Measurements from ENCODE around the gene ACTN4.

ACTN4 gene

DNA sequence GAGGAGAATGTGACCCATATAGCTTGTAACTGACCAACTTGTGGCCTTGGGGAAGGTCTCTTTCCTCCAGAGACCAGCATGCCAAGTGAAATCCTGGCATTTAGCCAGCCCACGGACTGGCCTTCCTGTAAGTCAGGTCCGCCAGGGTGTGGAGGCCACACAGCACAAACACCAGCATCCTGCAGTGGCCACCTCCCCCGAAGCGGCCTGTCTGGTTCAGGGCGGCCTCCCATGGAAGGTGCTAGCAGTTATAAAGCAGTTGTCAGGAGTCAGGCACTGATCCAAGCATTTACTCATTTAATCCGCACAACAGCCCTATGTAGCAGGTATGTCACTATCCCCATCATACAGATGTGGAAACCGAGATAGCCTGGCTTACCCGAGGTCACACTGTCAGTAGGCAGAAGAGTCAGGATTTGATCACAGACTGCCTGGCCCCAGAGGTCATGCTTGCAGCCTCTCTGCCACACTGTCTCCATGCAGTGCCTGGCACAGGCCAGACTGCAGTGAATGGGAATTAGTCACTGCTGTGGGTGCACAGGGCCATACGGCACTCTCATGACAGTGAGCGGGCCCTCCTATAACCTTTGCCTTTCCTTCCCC, 60.2 kb downstream of the ACTN4 start:
- in situ Hi-C loops (cut with HindIII; ENCODE audit: low sequenced_read_pairs), result no loop called here

DNA sequence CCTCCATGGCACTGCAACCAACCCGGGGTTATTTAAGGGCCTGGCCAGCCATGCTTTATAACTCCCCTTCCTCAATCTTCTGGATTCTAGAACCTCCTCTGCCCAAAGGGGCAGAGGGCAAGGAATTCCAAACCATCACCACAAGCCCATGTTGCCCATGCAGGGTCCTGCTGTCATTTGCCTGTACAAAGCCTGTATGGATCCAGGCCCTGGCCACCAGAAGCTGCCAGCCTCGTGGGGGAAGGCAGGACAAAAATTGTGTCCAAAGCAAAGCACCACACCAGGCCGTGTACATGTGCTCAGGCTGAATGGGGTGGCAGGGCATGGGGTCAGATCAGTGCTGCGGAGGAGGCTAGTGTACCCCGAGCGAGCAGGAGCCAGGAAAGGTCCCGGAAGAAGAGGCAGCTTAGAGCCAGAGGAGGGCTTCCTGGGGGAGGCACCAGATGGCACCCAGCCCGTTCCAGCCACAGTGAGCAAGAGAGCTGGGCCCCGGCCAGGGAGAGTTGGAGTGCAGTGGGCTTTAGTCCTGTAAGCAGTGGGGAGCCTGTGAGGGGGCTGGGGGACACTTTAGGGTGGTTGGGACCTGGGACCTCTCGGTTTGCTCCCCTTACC, 61.1 kb downstream of the ACTN4 start:
- in situ Hi-C loops (cut with HindIII; ENCODE audit: low sequenced_read_pairs), result no loop called here

DNA sequence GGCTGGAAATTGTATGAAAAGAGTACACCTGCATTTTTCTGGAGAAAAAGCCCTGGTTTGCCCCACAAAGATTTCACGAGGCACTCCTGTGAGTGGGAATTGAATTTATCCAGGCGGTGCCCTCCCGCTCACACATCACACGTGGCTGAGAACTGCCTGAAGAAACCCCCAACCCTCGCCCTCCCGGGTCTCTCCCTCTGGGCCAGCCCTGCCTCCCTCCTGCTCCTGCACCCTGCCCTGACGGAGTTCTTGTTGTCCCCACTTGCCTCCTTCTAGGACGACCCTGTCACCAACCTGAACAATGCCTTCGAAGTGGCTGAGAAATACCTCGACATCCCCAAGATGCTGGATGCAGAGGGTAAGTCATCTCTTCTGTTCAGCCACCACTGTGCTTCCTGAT, 61.7 kb downstream of the ACTN4 start:
- in situ Hi-C loops (cut with HindIII; ENCODE audit: low sequenced_read_pairs), result no loop called here

DNA sequence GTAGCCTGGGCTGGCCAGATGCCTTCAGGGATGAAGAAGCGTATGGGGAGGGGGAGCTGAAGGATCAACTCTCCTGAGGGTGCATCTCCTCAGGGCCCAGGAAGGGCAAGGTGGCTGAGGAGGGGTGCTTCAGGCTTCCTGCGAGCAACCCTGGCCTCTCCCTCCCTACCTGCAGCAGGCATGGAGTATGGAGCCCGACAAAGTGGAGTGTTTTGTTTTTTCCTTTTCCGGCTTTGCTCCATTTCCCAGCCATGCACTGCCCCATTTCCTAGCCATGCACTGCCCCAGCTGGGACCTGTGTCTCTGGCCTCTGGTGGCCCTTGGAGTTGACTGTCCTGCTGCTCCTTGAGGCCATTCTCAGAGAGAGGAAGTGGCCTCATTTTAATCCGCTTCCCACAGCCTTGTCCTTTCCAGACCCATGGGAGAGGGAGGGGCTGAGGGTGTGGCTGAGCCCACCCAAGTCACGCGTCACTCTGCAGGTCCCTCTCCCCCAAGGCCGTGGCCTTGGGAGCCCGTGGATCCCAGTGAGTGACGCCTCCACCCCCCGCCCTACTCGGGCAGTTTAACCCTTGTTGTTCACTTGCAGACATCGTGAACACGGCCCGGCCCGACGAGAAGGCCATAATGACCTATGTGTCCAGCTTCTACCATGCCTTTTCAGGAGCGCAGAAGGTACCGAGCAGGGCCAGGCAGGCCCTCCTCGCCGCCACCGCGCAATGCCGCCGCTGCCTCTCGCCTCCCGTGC, 62.4 kb downstream of the ACTN4 start:
- in situ Hi-C loops (cut with HindIII; ENCODE audit: low sequenced_read_pairs), result no loop called here

DNA sequence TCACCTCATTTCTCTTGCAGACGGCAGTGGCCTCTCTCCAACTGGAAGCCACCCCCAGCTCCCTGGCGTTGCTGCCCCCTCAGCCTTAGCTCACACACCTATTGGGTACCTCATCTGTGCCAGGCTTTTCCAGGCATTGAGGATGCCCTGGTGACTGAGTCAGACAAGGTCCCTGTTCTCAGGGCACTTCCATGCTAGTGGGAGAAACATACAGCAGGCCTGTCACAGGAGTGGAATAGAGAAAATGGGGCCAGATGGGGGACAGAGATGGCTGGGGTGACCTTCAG, 62.9 kb downstream of the ACTN4 start:
- in situ Hi-C loops (cut with HindIII; ENCODE audit: low sequenced_read_pairs), result no loop called here

GRCh38 chr19:38710928-38711725, 63.7 kb downstream of the ACTN4 start:
- in situ Hi-C loops (cut with HindIII; ENCODE audit: low sequenced_read_pairs), result no loop called here

DNA sequence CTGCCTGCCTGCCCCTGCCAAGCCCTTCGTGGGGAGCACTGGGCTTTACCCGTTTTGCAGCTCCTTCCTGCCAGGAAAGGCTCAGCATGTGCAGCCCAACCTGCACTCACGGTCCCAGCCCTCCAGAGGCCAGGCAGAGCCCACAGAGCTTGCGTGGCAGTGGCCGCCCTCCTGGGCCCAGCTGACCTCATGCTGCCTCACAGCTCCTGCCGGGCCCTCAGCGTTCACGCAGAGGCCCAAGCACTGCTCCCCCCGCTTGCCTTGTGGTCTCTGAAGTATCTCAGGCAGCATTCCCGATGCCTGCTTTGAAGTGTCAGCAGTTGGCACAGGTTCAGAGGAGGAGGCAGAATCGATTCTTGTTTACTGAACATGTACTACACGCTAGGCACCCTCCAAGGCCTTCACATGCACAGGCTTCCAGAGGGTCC, 64.3 kb downstream of the ACTN4 start:
- in situ Hi-C loops (cut with HindIII; ENCODE audit: low sequenced_read_pairs), result no loop called here

DNA sequence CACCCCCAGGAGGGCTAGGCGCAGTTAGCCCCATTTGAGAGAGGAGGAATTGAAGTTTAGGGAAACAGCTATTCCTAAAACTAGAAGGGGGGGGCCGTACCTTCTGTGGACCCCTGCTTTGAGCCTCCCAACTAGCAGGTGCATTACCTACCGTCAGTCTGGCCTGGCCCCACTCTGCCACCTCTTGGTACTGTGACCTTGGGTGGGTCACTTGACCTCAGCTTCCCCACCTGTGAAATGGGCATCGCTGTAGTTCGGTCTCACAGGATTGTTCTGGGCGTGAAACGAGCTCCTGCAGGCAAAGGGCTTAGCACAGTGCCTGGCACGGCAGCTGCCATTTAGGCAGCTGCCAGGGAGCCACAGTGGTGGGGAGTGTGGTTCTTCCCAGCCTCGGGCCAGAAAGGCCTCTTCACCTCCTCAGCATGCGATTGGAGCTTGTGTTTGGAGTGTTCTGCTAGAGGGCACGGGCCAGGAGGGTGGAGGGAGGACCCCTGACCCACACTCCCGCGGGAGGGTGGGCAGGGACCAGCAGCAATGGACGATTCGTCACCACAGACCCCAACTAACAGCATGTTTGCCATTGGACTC, 64.8 kb downstream of the ACTN4 start:
- in situ Hi-C loops (cut with HindIII; ENCODE audit: low sequenced_read_pairs), result no loop called here

- in situ Hi-C loops (cut with HindIII; ENCODE audit: low sequenced_read_pairs), result no loop called here
These were observed 65.8 kb downstream of the ACTN4 start for GRCh38 chr19:38713227-38713649.

DNA sequence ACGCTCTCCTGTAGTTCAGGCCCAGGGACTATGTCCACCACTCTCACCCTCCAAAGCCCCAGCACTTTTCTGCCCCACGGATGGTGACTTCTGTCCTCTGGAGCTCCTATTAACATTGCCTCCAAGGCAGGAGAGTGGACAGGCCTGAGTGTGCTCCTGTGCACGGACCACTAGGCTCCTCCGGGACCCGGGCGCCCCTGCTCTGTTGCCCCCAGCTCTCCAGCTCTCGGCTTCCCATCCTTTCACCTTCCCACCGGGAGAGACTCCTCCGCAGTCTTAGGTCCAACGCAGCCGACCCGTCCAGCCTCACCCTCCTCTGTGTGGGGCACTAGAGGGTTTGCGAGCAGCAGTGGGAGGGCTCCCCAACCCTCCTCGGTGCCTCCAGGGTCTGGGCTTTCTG, 66.4 kb downstream of the ACTN4 start:
- in situ Hi-C loops (cut with HindIII; ENCODE audit: low sequenced_read_pairs), result no loop called here

DNA sequence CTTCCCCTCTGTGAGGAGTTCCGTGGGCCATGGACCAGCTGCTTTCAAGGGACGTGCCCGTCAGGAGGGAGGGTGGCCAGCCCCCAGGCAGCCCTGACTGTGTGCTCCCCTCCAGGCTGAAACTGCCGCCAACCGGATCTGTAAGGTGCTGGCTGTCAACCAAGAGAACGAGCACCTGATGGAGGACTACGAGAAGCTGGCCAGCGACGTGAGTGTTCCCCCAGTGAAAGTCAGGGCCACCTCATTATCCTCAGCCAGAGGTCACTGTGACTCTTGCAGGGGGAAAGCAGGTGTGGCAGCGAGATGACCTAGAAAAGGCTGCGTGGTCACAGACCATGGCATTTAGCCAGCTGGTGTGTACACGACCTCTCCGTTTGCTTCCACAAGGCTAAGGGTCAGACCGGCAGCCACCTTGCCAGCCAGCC, 66.9 kb downstream of the ACTN4 start:
- in situ Hi-C loops (cut with HindIII; ENCODE audit: low sequenced_read_pairs), result no loop called here

DNA sequence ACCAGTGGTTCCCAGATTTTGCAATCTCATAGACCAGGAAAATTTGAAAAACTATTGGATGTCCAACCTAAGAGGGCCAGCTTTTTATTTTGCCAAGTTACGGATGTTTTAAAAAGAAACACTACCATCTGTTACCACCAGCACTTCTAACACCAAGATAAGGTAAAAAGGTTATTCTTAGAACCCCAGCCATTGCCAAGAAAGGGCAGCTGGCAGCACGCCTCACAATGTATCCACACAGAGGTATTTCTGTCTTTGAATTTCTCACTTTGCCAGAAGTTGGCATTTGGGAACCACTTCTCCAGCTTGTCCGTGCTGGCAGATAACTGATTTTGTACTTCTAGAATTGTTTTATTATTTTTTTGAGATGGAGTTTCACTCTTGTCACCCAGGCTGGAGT, 68.1 kb downstream of the ACTN4 start:
- in situ Hi-C loops (cut with HindIII; ENCODE audit: low sequenced_read_pairs), result no loop called here

GRCh38 chr19:38717051-38717450, 69.6 kb downstream of the ACTN4 start:
- in situ Hi-C loops (cut with HindIII; ENCODE audit: low sequenced_read_pairs), result no loop called here

DNA sequence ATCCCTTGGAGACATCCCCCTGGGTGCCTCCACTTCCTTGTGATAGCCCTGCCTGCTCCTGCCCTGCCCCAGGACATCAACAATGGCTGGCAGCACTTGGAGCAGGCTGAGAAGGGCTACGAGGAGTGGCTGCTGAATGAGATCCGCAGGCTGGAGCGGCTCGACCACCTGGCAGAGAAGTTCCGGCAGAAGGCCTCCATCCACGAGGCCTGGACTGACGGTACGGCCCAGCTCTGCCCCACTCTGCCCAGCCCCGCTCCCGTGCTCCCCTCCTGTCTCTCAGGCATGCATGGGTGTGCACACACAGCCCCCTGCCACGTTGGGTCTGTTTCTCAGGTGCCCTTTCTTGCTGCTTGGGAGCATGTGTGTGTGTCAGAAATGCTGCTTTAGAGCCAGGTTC, 70.4 kb downstream of the ACTN4 start:
- in situ Hi-C loops (cut with HindIII; ENCODE audit: low sequenced_read_pairs), result no loop called here

- in situ Hi-C loops (cut with HindIII; ENCODE audit: low sequenced_read_pairs), result no loop called here
These were observed 71.5 kb downstream of the ACTN4 start for GRCh38 chr19:38718747-38719543.

DNA sequence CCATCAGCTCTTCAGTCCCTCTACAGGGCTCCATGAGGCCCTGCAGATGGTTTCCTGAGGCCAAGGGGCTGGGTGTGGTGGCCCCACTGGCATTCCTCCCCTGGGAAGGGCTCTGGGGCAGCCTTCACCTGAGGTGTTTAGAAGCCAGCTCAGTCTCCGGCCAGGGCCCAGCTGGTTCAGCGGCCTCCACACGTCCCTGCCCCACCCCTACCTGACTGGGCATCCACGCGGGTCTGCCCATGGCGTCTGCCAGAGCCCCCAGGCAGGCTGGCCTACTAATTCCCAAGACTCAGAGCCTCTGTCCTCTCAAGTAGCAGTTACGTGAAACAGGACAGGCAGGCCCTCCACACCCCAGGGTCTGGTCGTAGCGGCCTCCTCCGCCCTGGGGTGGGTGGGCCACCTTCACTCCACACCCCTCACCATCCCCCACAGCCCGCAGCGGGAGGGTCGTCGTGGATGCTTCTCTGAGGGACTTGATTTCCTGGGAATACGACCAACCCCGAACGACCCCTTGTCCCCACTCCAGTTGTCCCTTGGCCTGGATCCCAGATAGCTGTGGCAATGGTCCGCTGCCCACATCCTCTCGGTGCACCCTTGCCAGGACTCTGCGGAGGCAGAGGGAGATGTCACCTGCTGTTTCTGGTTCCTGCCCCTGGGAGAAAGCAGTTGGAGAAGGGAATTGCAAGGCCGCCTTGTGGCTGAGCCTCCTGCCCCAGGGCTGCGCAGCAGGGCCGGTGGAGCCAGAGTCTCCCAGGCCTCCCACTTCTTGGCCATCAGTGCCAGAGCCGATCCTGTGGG, 72.5 kb downstream of the ACTN4 start:
- in situ Hi-C loops (cut with HindIII; ENCODE audit: low sequenced_read_pairs), result no loop called here

DNA sequence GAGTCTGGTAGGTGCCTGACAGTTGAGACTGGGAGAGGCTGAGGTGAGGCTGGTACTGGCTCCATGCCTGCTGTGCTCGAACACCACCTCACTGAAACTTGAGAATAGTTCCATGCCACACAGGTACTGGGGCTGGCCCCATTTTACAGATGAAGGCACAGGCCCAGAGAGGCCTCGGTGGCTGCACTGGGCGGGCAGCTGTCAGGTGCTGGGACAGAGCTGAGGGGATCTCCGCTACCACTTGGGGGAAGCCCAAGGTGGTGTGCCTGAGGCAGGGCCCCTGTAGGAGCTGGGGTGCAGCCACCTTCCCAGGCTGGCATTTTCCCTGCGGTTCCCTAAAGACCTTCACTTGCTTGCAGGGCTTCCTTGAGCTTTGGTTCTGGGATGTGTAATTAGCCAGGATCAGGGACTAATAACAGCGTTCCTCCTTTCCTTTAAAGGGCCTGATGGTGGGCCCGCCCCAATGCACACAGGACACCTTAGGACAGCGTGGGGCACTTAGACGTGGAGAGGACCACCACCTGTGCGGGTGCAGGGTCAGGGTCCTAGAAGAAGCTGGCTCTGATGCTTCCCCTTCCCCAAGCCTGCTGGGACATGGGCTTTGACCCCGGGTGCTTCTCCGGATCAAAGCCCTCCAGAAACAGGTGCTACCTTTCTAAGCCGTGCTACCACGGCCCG, 73.2 kb downstream of the ACTN4 start:
- in situ Hi-C loops (cut with HindIII; ENCODE audit: low sequenced_read_pairs), result no loop called here

DNA sequence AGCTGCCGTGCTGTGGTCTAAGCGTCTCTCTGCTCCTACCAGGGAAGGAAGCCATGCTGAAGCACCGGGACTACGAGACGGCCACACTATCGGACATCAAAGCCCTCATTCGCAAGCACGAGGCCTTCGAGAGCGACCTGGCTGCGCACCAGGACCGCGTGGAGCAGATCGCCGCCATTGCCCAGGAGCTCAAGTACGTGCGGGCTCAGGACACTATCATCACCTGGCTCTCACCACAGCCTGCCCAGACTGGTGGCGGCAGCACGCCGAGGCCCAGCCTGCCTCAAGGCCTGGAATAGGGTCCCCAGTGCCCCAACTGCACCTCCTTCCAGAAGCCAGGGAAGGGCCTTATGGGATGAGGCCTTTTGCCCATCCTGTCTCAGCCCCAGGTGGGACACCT, 74.0 kb downstream of the ACTN4 start:
- in situ Hi-C loops (cut with HindIII; ENCODE audit: low sequenced_read_pairs), result no loop called here

All from endothelial cell of hepatic sinusoid (primary cell).